Stomach smooth muscle (tissue), 2 donors: ENCODE results near the gene TFE3.

ENCODE experiments used
- H3K27ac ChIP-seq: one replicate; pipeline ENCODE4 v1.7.0; 2013; ENCODE audit warnings: mild to moderate bottlenecking, low read length, inconsistent platforms
- H3K27me3 ChIP-seq, 2 donors: one replicate each; pipeline ENCODE4 v1.7.0; 2013; ENCODE audit warnings: low read length in 2 of 2; ENCODE audit not compliant: insufficient read depth in 2 of 2, control insufficient read depth in 1 of 2
- H3K36me3 ChIP-seq, 2 donors: one replicate each; pipeline ENCODE4 v1.7.0; 2013; ENCODE audit warnings: low read length in 2 of 2; ENCODE audit not compliant: control insufficient read depth in 2 of 2, insufficient read depth in 2 of 2
- H3K4me1 ChIP-seq: one replicate; pipeline ENCODE4 v1.7.0; 2013; ENCODE audit warnings: low read length; ENCODE audit not compliant: control insufficient read depth, insufficient read depth
- H3K4me3 ChIP-seq, 2 donors: one replicate each; pipeline ENCODE4 v1.7.0; 2013; ENCODE audit warnings: low read length in 2 of 2
- H3K9ac ChIP-seq, 2 donors: one replicate each; pipeline ENCODE4 v1.7.0; 2013; ENCODE audit warnings: low read length in 2 of 2, mild to moderate bottlenecking in 1 of 2
- H3K9me3 ChIP-seq, 2 donors: one replicate each; pipeline ENCODE4 v1.7.0; 2013; ENCODE audit warnings: low read length in 2 of 2; ENCODE audit not compliant: control insufficient read depth in 2 of 2
- donor health status: healthy.
- donor health status: Pancreatic carcinoma.

The TFE3 gene

GRCh38 chrX:49043220-49043986 lies at the start of gene TFE3:
Gene TFE3, minus strand, starts transcription at chrX:49043357. Its CDS starts 131 bp downstream, at chrX:49043226.
- Histone ChIP-seq H3K27ac (peak within 1 kb of the TSS; percentile 97), H3K9ac (peak within 1 kb of the TSS; percentile 97 to 99), H3K4me3 (peak within 1 kb of the TSS; percentile 77 to 94), H3K4me1 (peaks cover 22% of the 10 kb centered on the region), H3K36me3 (peaks cover 4% of the 10 kb centered on the region in 2 donors), H3K9me3 (no peaks in the 10 kb centered on the region), H3K27me3 (no peaks in the 10 kb centered on the region)

- Histone ChIP-seq H3K4me3 (no peak overlapping the region), H3K27ac (no peak overlapping the region), H3K36me3 (no peaks in the 10 kb centered on the region), H3K27me3 (no peaks in the 10 kb centered on the region), H3K9me3 (no peaks in the 10 kb centered on the region), H3K4me1 (no peaks in the 10 kb centered on the region), H3K9ac (no peak overlapping the region)
These were observed 46.4 kb upstream of the TFE3 start for GRCh38 chrX:49089553-49089952.

GRCh38 chrX:49082271-49082871 lies 39.2 kb upstream of the TFE3 start:
- Histone ChIP-seq H3K27me3 (no peaks in the 10 kb centered on the region), H3K27ac (no peak overlapping the region), H3K36me3 (peaks cover 0 to 4% of the 10 kb centered on the region in 2 donors), H3K4me1 (peaks cover 5% of the 10 kb centered on the region), H3K9me3 (no peaks in the 10 kb centered on the region), H3K4me3 (no peak overlapping the region), H3K9ac (no peak overlapping the region)

GRCh38 chrX:49079489-49080428 lies 36.6 kb upstream of the TFE3 start, which contains the start of gene WDR45:
Gene WDR45, minus strand, starts transcription at chrX:49079887. Its CDS starts 1,792 bp downstream, at chrX:49078095.
- Histone ChIP-seq H3K9ac (peak within 1 kb of the TSS; percentile 90 to 92), H3K9me3 (no peaks in the 10 kb centered on the region), H3K4me3 (peak within 1 kb of the TSS; percentile 81), H3K4me1 (peaks cover 6% of the 10 kb centered on the region), H3K36me3 (peaks cover 2 to 4% of the 10 kb centered on the region in 2 donors), H3K27me3 (peaks cover 0 to 3% of the 10 kb centered on the region in 2 donors), H3K27ac (peak within 1 kb of the TSS; percentile 91)

- H3K27ac ChIP-seq, result no peak overlapping the region
These were observed 34.8 kb upstream of the TFE3 start for GRCh38 chrX:49077941-49078340.

GRCh38 chrX:49075347-49075746 lies 32.2 kb upstream of the TFE3 start:
- peaks cover 0 to 8% of the 10 kb centered on the region in 2 donors for H3K27me3 ChIP-seq
- H3K27ac ChIP-seq, result no peak overlapping the region
- H3K4me3 ChIP-seq, result no peak overlapping the region
- peaks cover 2 to 4% of the 10 kb centered on the region in 2 donors for H3K36me3 ChIP-seq
- no peak overlapping the region for H3K9ac ChIP-seq
- H3K9me3 ChIP-seq, result no peaks in the 10 kb centered on the region
- H3K4me1 ChIP-seq, result peaks cover 25% of the 10 kb centered on the region

More at GRCh38 chrX:49077941-49078340, 34.8 kb upstream of the TFE3 start:
- Histone ChIP-seq H3K4me1 (peaks cover 17% of the 10 kb centered on the region), H3K9ac (no peak overlapping the region), H3K4me3 (no peak overlapping the region), H3K9me3 (no peaks in the 10 kb centered on the region), H3K36me3 (peaks cover 2 to 4% of the 10 kb centered on the region in 2 donors), H3K27me3 (peaks cover 0 to 3% of the 10 kb centered on the region in 2 donors)

GRCh38 chrX:49073601-49074575 lies 30.7 kb upstream of the TFE3 start, which contains the start of gene PRAF2:
Gene PRAF2, minus strand, starts transcription at chrX:49074002. Its CDS starts 15 bp downstream, at chrX:49073987.
- Histone ChIP-seq H3K4me1 (peaks cover 23% of the 10 kb centered on the region), H3K9me3 (no peaks in the 10 kb centered on the region), H3K4me3 (peak within 1 kb of the TSS; percentile 66 to 78), H3K36me3 (peaks cover 2 to 4% of the 10 kb centered on the region in 2 donors), H3K27ac (peak within 1 kb of the TSS; percentile 55), H3K9ac (peak within 1 kb of the TSS; percentile 42 to 60), H3K27me3 (peaks cover 0 to 8% of the 10 kb centered on the region in 2 donors)

GRCh38 chrX:49072712-49073095 lies 29.5 kb upstream of the TFE3 start:
- Histone ChIP-seq H3K4me3 (peak overlapping the region; percentile 66 to 78), H3K9ac (no peak overlapping the region), H3K9me3 (no peaks in the 10 kb centered on the region), H3K4me1 (peaks cover 20% of the 10 kb centered on the region), H3K27ac (no peak overlapping the region), H3K27me3 (peaks cover 0 to 8% of the 10 kb centered on the region in 2 donors), H3K36me3 (peaks cover 3 to 4% of the 10 kb centered on the region in 2 donors)

GRCh38 chrX:49071877-49072711 lies 28.9 kb upstream of the TFE3 start:
- peaks cover 20% of the 10 kb centered on the region for H3K4me1 ChIP-seq
- no peaks in the 10 kb centered on the region for H3K9me3 ChIP-seq
- H3K9ac ChIP-seq, result peak overlapping the region in 1 of 2 donors; percentile 22
- peak overlapping the region; percentile 37 for H3K27ac ChIP-seq
- peak overlapping the region; percentile 66 to 78 for H3K4me3 ChIP-seq
- peaks cover 0 to 8% of the 10 kb centered on the region in 2 donors for H3K27me3 ChIP-seq
- peaks cover 0 to 3% of the 10 kb centered on the region in 2 donors for H3K36me3 ChIP-seq
